ENCODE results near the gene NACA2. TPM values are rescaled to one million over a fixed set of nuclear protein-coding genes. Genes with fewer than 3 reads are reported as not detected.

The NACA2 gene
- total and polyA plus RNA-seq, 7 donors = 0.04 TPM; not detected in 6

DNA sequence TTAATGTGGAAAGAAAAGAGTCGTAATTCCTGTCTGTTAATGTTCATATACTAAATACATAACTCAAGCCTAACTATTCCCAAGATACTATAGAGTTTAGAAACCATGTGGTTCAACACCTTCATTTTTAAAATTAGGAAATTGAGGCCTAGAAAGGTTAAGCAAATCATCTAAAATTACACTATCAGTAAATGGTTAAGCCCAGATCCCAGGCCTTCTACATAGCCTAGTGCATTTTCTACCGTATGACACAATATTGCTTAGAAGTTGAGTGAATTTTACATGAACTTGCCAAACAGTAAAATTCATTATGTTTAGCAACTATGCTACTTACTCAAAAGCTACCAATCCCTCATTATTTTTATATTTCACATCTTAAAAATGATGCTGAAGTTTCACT is 6.8 kb downstream of the NACA2 start:
- no peak for TF ChIP-seq CTCF (IDR thresholded peaks at IDR 0.05)
- no peak overlapping the region for H3K4me3 ChIP-seq
- H3K36me3 ChIP-seq (ENCODE audit: insufficient read depth in 1 of 2, low read depth in 1 of 2) = no peaks in the 10 kb centered on the region
- DNase-seq (no peak), ATAC-seq (no peak)
- intact Hi-C loops (cut with DNase I) = no loop called here
- H3K27me3 ChIP-seq (ENCODE audit: insufficient read depth in 3 of 3, low read length in 2 of 3) = peaks cover 0 to 4% (median under 1%) of the 10 kb centered on the region in 3 donors
- H3K27ac ChIP-seq = no peak overlapping the region
- no peaks in the 10 kb centered on the region for H3K4me1 ChIP-seq
- 68 to 83% (median 73%) methylated on average over 2 of the region's 2 CpGs for WGBS, 3 donors
- no peaks in the 10 kb centered on the region for H3K9me3 ChIP-seq

GRCh38 chr17:61583660-61584264 is 7.3 kb downstream of the NACA2 start:
- Histone ChIP-seq H3K4me3 (no peak overlapping the region), H3K9me3 (no peaks in the 10 kb centered on the region), H3K27ac (no peak overlapping the region), H3K4me1 (no peaks in the 10 kb centered on the region), H3K27me3 (ENCODE audit: insufficient read depth in 3 of 3, low read length in 2 of 3) (peaks cover 0 to 4% (median 0%) of the 10 kb centered on the region in 3 donors), H3K36me3 (ENCODE audit: insufficient read depth in 1 of 2, low read depth in 1 of 2) (no peaks in the 10 kb centered on the region)
- no peak for TF ChIP-seq CTCF (IDR thresholded peaks at IDR 0.05)
- DNase-seq = no peak
- no peak for ATAC-seq
- intact Hi-C loops (cut with DNase I) = no loop called here
- 91 to 92% (median 92%) methylated on average over 4 of the region's 4 CpGs for WGBS, 3 donors

GRCh38 chr17:61583242-61583641 is 7.8 kb downstream of the NACA2 start:
- no peaks in the 10 kb centered on the region for H3K9me3 ChIP-seq
- H3K27ac ChIP-seq = no peak overlapping the region
- DNase-seq (no peak), ATAC-seq (no peak)
- no peak for TF ChIP-seq CTCF (IDR thresholded peaks at IDR 0.05)
- H3K4me1 ChIP-seq = no peaks in the 10 kb centered on the region
- no peaks in the 10 kb centered on the region for H3K36me3 ChIP-seq (ENCODE audit: insufficient read depth in 1 of 2, low read depth in 1 of 2)
- intact Hi-C loops (cut with DNase I) = no loop called here
- WGBS, 3 donors = 75 to 82% (median 76%) methylated on average over 3 of the region's 3 CpGs
- H3K27me3 ChIP-seq (ENCODE audit: insufficient read depth in 3 of 3, low read length in 2 of 3) = peaks cover 0 to 3% (median 0%) of the 10 kb centered on the region in 3 donors
- no peak overlapping the region for H3K4me3 ChIP-seq

GRCh38 chr17:61582593-61582992 is 8.4 kb downstream of the NACA2 start:
- no peaks in the 10 kb centered on the region for H3K4me1 ChIP-seq
- no peak for TF ChIP-seq CTCF (IDR thresholded peaks at IDR 0.05)
- no peak overlapping the region for H3K4me3 ChIP-seq
- no peaks in the 10 kb centered on the region for H3K9me3 ChIP-seq
- intact Hi-C loops (cut with DNase I) = no loop called here
- H3K27me3 ChIP-seq (ENCODE audit: insufficient read depth in 3 of 3, low read length in 2 of 3) = peaks cover 0 to 3% (median 0%) of the 10 kb centered on the region in 3 donors
- no peak overlapping the region for H3K27ac ChIP-seq
- no peak for DNase-seq
- H3K36me3 ChIP-seq (ENCODE audit: insufficient read depth in 1 of 2, low read depth in 1 of 2) = no peaks in the 10 kb centered on the region
- no peak for ATAC-seq

Measured in psoas muscle (tissue), 8 donors.